K562 (cell line): ENCODE results near the gene NEDD8. TPM values are rescaled to one million over a fixed set of nuclear protein-coding genes. Genes with fewer than 3 reads are reported as not detected.

Experiments
- BCL6 ChIP-seq: fragments of 250-450 bp; sonication (Bioruptor Pico); IDR thresholded peaks from 2 replicates; pipeline ENCODE4 v1.4.0; 2020
- CBX3 ChIP-seq, 2 experiments: IDR thresholded peaks; 1 replicate in 1 of 2; 2 replicates in 1 of 2; pipeline ENCODE4 v1.6.1; 2012; ENCODE audit warnings: inconsistent platforms in 2 of 2, low read length in 2 of 2, borderline replicate concordance in 1 of 2, control low read depth in 1 of 2
- CREM ChIP-seq: IDR thresholded peaks from 2 replicates; pipeline ENCODE4 v1.6.1; 2014; ENCODE audit warnings: antibody characterized with exemption, low read depth
- CSDE1 ChIP-seq, 2 experiments: fragments of 450-650 bp; IDR thresholded peaks; 2 replicates each; pipeline ENCODE4 v1.6.1; 2016; ENCODE audit warnings: mild to moderate bottlenecking in 1 of 2
- KDM5B ChIP-seq: fragments of 200-600 bp; sonication (generic); IDR thresholded peaks from 2 replicates; pipeline ENCODE4 v1.6.1; 2012; ENCODE audit warnings: low read depth, mild to moderate bottlenecking, moderate library complexity, low read length, control low read depth, inconsistent platforms; ENCODE audit not compliant: insufficient replicate concordance
- KLF13 ChIP-seq: fragments of 450-650 bp; IDR thresholded peaks from 2 replicates; pipeline ENCODE4 v1.6.1; 2016; ENCODE audit warnings: missing genetic modification characterization, low read depth, mild to moderate bottlenecking, missing compliant biosample characterization, moderate library complexity, borderline replicate concordance
- MXI1 ChIP-seq: IDR thresholded peaks from 2 replicates; pipeline ENCODE4 v1.6.1; 2011; ENCODE audit warnings: low read depth, mild to moderate bottlenecking, improper control_type of control experiment, low read length
- SIN3A ChIP-seq, 2 experiments: fragments of 150-350 bp in 1 of 2; IDR thresholded peaks; 2 replicates each; pipeline ENCODE4 v1.6.1; 2011 to 2016; ENCODE audit warnings: borderline replicate concordance in 2 of 2, low read depth in 2 of 2, low read length in 2 of 2, mild to moderate bottlenecking in 2 of 2, moderate library complexity in 2 of 2; ENCODE audit not compliant: control insufficient read depth in 1 of 2
- SIRT6 ChIP-seq: IDR thresholded peaks from one replicate; pipeline ENCODE4 v1.6.1; 2012; ENCODE audit warnings: low read depth, mild to moderate bottlenecking, control low read depth, inconsistent platforms, low read length, moderate library complexity
- SIX5 ChIP-seq, 2 experiments: IDR thresholded peaks; 2 replicates each; pipeline ENCODE4 v1.6.1; 2011; ENCODE audit warnings: low read length in 2 of 2, borderline replicate concordance in 1 of 2, low read depth in 1 of 2, mild to moderate bottlenecking in 1 of 2, moderate library complexity in 1 of 2; ENCODE audit not compliant: insufficient read depth in 1 of 2
- ZNF3 ChIP-seq: fragments of 250-450 bp; sonication (Bioruptor Pico); IDR thresholded peaks from 2 replicates; pipeline ENCODE4 v1.5.0; 2021; ENCODE audit warnings: mild to moderate bottlenecking, moderate library complexity
- polyA plus RNA-seq, 8 experiments: library from polyadenylated mRNA; depleted of rRNA in 4 of 8; stranded (reverse) in 5 of 8; unstranded in 3 of 8; fragments of >200 nt; fragmentation: Nextera tagmentation in 2 of 8; fragmentation: Illumina TruSeq in 1 of 8; extraction: Ambion mirVana in 2 of 8; extraction: Trizol in 1 of 8; gene quantifications; 2 replicates each; pipeline versions ENCODE4 v1.2.1 to v1.2.3, GENCODE V29; 2011 to 2014; ENCODE audit warnings: inconsistent platforms in 1 of 8, missing spikeins in 1 of 8
- total RNA-seq, 7 experiments: library from RNA; depleted of rRNA in 6 of 7; stranded (reverse); fragments of >200 nt in 6 of 7; fragmentation: Illumina TruSeq in 2 of 7; extraction: Trizol in 2 of 7; gene quantifications; 2 replicates each; pipeline versions ENCODE4 v1.2.1 to v1.2.3, GENCODE V29; 2011 to 2021; ENCODE audit warnings: low replicate concordance in 1 of 7
- TF ChIP-seq, protein P1 (sequence below): fragments of 200-400 bp; formaldehyde crosslinking; IDR thresholded peaks from 2 replicates; pipeline ENCODE4 v1.6.1; 2017; ENCODE audit warnings: mild to moderate bottlenecking, low read depth, low read length, moderate library complexity
- TF ChIP-seq, protein P2 (sequence below): conservative IDR thresholded peaks from 2 replicates; pipeline ENCODE4 v1.6.1; 2011; ENCODE audit warnings: low read depth, mild to moderate bottlenecking, low read length; ENCODE audit not compliant: control insufficient read depth
- TF ChIP-seq, protein P3 (sequence below): fragments of 250-450 bp; sonication (Bioruptor Pico); IDR thresholded peaks from 2 replicates; pipeline ENCODE4 v1.4.0; 2020
- TF ChIP-seq, protein P4 (sequence below): fragments of 250-450 bp; sonication (Bioruptor Pico); IDR thresholded peaks from 2 replicates; pipeline ENCODE4 v1.8.0; 2021; ENCODE audit warnings: borderline replicate concordance, mild to moderate bottlenecking, moderate library complexity; ENCODE audit not compliant: poor library complexity, severe bottlenecking

The NEDD8 gene
- total and polyA plus RNA-seq, 9 of the 15 experiments (the other 6 are each of a cell fraction or from before 2014, with no cell fraction given) = 142 to 691 (median 260) TPM

DNA sequence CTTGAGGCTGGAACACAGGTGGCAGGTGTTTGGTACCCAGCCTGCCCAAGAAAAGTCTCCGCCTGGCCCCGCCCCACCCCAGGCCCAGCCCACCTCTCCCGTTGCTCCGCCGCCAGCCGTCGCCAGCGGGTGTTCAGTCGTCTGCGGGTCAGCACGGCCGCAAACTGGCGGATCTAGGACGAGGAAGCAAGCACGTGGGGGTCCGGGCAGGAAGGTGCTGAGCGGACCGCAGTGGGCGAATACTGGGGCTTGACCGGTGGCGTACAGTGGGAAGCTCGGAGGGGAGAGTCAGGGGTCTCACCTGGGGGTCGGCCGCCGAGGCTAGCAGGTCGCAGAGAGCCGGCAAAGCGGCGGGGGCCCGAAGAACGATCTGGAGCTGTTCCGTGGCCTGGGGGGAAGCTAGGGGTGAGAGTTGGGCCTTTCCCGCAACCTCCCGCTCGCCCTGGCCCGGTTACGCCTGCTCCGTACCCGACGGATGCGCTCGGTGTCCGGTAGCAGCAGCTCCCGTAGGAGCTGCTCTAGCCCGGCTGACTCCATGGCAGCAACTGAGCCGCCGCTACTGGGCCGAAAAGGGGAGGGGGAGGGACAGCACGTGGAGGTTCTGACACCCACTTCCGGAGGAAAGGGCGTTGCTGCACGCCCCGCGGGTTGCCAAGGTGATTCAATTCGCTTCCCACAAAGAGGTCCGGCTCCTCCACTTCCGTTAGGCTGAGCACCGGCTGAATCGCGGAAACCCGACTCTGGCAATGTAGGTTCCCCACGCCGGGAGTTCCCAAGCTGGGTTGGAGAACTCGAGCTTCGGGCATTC, 43.7 kb downstream of the NEDD8 start, which contains the start of gene IPO4 (continued):
- TF ChIP-seq KDM5B (peak; percentile 63), KLF13 (tag) (peak; percentile 94), ZNF3 (no peak), CBX3 (IDR thresholded peaks at IDR 0.05; ENCODE audit: borderline replicate concordance in 1 of 2, low read length in 2 of 2) (peak in 1 of 2 experiments; percentile 90; a peak in 2 of 3 replicates), CREM (peak; percentile 78), SIN3A (IDR thresholded peaks at IDR 0.05; ENCODE audit: borderline replicate concordance in 2 of 2, control insufficient read depth in 1 of 2, low read depth in 2 of 2, low read length in 2 of 2) (peak; percentile 99 to 100), CSDE1 (IDR thresholded peaks at IDR 0.05) (peak in 1 of 2 experiments; percentile 80; a peak in 2 of 4 replicates), MXI1 (peak; percentile 99), SIX5 (IDR thresholded peaks at IDR 0.05; ENCODE audit: borderline replicate concordance in 1 of 2, insufficient read depth in 1 of 2, low read depth in 1 of 2, low read length in 2 of 2) (peak; percentile 41 to 60; a peak in 3 of 4 replicates), SIRT6 (no peak), BCL6 (CRISPR knock-in tag) (no peak)
- TF ChIP-seq, protein P1, sequence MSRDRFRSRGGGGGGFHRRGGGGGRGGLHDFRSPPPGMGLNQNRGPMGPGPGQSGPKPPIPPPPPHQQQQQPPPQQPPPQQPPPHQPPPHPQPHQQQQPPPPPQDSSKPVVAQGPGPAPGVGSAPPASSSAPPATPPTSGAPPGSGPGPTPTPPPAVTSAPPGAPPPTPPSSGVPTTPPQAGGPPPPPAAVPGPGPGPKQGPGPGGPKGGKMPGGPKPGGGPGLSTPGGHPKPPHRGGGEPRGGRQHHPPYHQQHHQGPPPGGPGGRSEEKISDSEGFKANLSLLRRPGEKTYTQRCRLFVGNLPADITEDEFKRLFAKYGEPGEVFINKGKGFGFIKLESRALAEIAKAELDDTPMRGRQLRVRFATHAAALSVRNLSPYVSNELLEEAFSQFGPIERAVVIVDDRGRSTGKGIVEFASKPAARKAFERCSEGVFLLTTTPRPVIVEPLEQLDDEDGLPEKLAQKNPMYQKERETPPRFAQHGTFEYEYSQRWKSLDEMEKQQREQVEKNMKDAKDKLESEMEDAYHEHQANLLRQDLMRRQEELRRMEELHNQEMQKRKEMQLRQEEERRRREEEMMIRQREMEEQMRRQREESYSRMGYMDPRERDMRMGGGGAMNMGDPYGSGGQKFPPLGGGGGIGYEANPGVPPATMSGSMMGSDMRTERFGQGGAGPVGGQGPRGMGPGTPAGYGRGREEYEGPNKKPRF = no peak
- TF ChIP-seq, protein P2, sequence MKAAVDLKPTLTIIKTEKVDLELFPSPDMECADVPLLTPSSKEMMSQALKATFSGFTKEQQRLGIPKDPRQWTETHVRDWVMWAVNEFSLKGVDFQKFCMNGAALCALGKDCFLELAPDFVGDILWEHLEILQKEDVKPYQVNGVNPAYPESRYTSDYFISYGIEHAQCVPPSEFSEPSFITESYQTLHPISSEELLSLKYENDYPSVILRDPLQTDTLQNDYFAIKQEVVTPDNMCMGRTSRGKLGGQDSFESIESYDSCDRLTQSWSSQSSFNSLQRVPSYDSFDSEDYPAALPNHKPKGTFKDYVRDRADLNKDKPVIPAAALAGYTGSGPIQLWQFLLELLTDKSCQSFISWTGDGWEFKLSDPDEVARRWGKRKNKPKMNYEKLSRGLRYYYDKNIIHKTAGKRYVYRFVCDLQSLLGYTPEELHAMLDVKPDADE = peak; percentile 72; the same call in 1 of the 2 replicates
- TF ChIP-seq, protein P3, sequence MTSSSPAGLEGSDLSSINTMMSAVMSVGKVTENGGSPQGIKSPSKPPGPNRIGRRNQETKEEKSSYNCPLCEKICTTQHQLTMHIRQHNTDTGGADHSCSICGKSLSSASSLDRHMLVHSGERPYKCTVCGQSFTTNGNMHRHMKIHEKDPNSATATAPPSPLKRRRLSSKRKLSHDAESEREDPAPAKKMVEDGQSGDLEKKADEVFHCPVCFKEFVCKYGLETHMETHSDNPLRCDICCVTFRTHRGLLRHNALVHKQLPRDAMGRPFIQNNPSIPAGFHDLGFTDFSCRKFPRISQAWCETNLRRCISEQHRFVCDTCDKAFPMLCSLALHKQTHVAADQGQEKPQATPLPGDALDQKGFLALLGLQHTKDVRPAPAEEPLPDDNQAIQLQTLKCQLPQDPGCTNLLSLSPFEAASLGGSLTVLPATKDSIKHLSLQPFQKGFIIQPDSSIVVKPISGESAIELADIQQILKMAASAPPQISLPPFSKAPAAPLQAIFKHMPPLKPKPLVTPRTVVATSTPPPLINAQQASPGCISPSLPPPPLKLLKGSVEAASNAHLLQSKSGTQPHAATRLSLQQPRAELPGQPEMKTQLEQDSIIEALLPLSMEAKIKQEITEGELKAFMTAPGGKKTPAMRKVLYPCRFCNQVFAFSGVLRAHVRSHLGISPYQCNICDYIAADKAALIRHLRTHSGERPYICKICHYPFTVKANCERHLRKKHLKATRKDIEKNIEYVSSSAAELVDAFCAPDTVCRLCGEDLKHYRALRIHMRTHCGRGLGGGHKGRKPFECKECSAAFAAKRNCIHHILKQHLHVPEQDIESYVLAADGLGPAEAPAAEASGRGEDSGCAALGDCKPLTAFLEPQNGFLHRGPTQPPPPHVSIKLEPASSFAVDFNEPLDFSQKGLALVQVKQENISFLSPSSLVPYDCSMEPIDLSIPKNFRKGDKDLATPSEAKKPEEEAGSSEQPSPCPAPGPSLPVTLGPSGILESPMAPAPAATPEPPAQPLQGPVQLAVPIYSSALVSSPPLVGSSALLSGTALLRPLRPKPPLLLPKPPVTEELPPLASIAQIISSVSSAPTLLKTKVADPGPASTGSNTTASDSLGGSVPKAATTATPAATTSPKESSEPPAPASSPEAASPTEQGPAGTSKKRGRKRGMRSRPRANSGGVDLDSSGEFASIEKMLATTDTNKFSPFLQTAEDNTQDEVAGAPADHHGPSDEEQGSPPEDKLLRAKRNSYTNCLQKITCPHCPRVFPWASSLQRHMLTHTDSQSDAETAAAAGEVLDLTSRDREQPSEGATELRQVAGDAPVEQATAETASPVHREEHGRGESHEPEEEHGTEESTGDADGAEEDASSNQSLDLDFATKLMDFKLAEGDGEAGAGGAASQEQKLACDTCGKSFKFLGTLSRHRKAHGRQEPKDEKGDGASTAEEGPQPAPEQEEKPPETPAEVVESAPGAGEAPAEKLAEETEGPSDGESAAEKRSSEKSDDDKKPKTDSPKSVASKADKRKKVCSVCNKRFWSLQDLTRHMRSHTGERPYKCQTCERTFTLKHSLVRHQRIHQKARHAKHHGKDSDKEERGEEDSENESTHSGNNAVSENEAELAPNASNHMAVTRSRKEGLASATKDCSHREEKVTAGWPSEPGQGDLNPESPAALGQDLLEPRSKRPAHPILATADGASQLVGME (CRISPR knock-in tag) = no peak
- TF ChIP-seq, protein P4, sequence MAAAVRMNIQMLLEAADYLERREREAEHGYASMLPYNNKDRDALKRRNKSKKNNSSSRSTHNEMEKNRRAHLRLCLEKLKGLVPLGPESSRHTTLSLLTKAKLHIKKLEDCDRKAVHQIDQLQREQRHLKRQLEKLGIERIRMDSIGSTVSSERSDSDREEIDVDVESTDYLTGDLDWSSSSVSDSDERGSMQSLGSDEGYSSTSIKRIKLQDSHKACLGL = peak; percentile 92
